ENCODE results near the gene MN1. TPM values are rescaled to one million over a fixed set of nuclear protein-coding genes. Genes with fewer than 3 reads are reported as not detected.

Gene MN1
- total and polyA plus RNA-seq, 7 experiments from 2014 or later: 0.16 to 3.8 (median 0.38) TPM; not detected in 2

DNA sequence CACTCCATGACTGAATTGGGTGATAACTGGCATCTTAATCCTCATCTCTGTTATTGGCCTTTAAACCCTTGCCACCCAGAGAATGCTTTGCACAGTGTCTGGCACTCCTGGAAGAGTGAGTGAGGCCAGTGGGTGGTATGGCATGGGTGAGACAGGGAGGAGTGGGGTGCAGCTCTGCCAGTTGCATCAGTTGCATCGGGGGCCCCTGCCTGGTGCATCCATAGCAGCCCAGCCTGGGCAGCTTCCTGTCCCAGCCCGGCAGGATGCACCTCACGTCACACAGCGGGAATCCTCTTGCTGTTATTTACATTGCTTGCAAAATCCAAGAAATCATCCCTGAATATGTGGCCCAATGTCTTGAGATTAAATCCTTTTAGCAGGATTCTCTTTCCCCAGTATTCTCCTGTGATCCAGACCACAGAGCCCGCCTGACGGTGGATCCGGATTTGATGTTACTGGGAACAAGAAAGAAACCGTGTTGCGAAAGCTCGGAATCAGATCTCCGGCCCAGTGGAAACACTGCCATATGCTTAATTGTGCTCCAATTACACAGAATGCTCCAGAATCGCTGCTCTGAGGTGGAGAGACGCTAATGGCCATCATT is 37.6 kb upstream of the MN1 start:
- no peak for DNase-seq
- Mint-ChIP-seq H3K4me3 (no peak overlapping the region), H3K9me3 (peaks cover 0 to 21% (median 8%) of the 10 kb centered on the region in 11 donors), H3K27me3 (no peaks in the 10 kb centered on the region), H3K27ac (no peak overlapping the region), H3K36me3 (peaks cover 4 to 49% (median 27%) of the 10 kb centered on the region in 5 donors), H3K4me1 (peaks cover 0 to 5% (median 0%) of the 10 kb centered on the region in 7 donors)
- Histone ChIP-seq H3K4me3 (ENCODE audit: low read length) (no peak overlapping the region), H3K9me3 (ENCODE audit: control insufficient read depth in 2 of 3, low read length in 3 of 3) (no peaks in the 10 kb centered on the region), H3K27me3 (ENCODE audit: control insufficient read depth in 2 of 2, insufficient read depth in 2 of 2, low read length in 2 of 2) (no peaks in the 10 kb centered on the region), H3K36me3 (ENCODE audit: control insufficient read depth in 2 of 3, insufficient read depth in 3 of 3, low read length in 3 of 3) (peaks cover 0 to 10% (median 0%) of the 10 kb centered on the region in 3 experiments), H3K27ac (ENCODE audit: low read depth, low read length) (no peak overlapping the region), H3K4me1 (ENCODE audit: control insufficient read depth in 2 of 2, insufficient read depth in 2 of 2, low read length in 2 of 2) (no peaks in the 10 kb centered on the region)
- CTCF ChIA-PET: interaction anchor here (0.5 kb wide), 1 partner anchor 39 kb away, joined by 3 read pairs; no protein-coding TSS in a partner anchor
- ATAC-seq: no peak
- intact Hi-C loops (cut with micrococcal nuclease): no loop called here
- POLR2A ChIA-PET: no interaction called here

- Mint-ChIP-seq H3K27ac (no peak overlapping the region), H3K27me3 (no peaks in the 10 kb centered on the region), H3K9me3 (peaks cover 0 to 21% (median 8%) of the 10 kb centered on the region in 11 donors), H3K4me3 (no peak overlapping the region), H3K4me1 (peaks cover 9 to 23% (median 17%) of the 10 kb centered on the region in 7 donors), H3K36me3 (peaks cover 0 to 30% (median 22%) of the 10 kb centered on the region in 5 donors)
- H3K4me1 ChIP-seq (ENCODE audit: control insufficient read depth in 2 of 2, insufficient read depth in 2 of 2, low read length in 2 of 2): no peaks in the 10 kb centered on the region
- intact Hi-C loops (cut with micrococcal nuclease): no loop called here
- ChIA-PET CTCF (no interaction called here), POLR2A (no interaction called here)
- no peak overlapping the region for H3K27ac ChIP-seq (ENCODE audit: low read depth, low read length)
- no peak for DNase-seq
- H3K36me3 ChIP-seq (ENCODE audit: control insufficient read depth in 2 of 3, insufficient read depth in 3 of 3, low read length in 3 of 3): no peaks in the 10 kb centered on the region
- H3K27me3 ChIP-seq (ENCODE audit: control insufficient read depth in 2 of 2, insufficient read depth in 2 of 2, low read length in 2 of 2): no peaks in the 10 kb centered on the region
- no peaks in the 10 kb centered on the region for H3K9me3 ChIP-seq (ENCODE audit: control insufficient read depth in 2 of 3, low read length in 3 of 3)
- no peak for ATAC-seq
- H3K4me3 ChIP-seq (ENCODE audit: low read length): no peak overlapping the region
Measured at GRCh38 chr22:27836181-27836580, 34.6 kb upstream of the MN1 start.

GRCh38 chr22:27835446-27835845 is 33.9 kb upstream of the MN1 start:
- CTCF ChIA-PET: no interaction called here

GRCh38 chr22:27834364-27835185 is 33.0 kb upstream of the MN1 start:
- Histone ChIP-seq H3K9me3 (ENCODE audit: control insufficient read depth in 2 of 3, low read length in 3 of 3) (no peaks in the 10 kb centered on the region), H3K4me1 (ENCODE audit: control insufficient read depth in 2 of 2, insufficient read depth in 2 of 2, low read length in 2 of 2) (no peaks in the 10 kb centered on the region), H3K36me3 (ENCODE audit: control insufficient read depth in 2 of 3, insufficient read depth in 3 of 3, low read length in 3 of 3) (no peaks in the 10 kb centered on the region), H3K4me3 (ENCODE audit: low read length) (no peak overlapping the region), H3K27ac (ENCODE audit: low read depth, low read length) (no peak overlapping the region), H3K27me3 (ENCODE audit: control insufficient read depth in 2 of 2, insufficient read depth in 2 of 2, low read length in 2 of 2) (no peaks in the 10 kb centered on the region)
- POLR2A ChIA-PET: no interaction called here
- Mint-ChIP-seq H3K4me3 (no peak overlapping the region), H3K36me3 (peaks cover 0 to 23% (median 20%) of the 10 kb centered on the region in 5 donors), H3K4me1 (peaks cover 9 to 24% (median 17%) of the 10 kb centered on the region in 7 donors), H3K27me3 (no peaks in the 10 kb centered on the region), H3K9me3 (peaks cover 0 to 21% (median 8%) of the 10 kb centered on the region in 11 donors), H3K27ac (no peak overlapping the region)
- ATAC-seq: no peak
- no peak for DNase-seq
- intact Hi-C loops (cut with micrococcal nuclease): no loop called here
- CTCF ChIA-PET: no interaction called here

More at GRCh38 chr22:27835446-27835845, 33.9 kb upstream of the MN1 start:
- H3K9me3 Mint-ChIP-seq: peaks cover 0 to 21% (median 8%) of the 10 kb centered on the region in 11 donors
- no peak overlapping the region for H3K4me3 Mint-ChIP-seq
- peaks cover 0 to 29% (median 22%) of the 10 kb centered on the region in 5 donors for H3K36me3 Mint-ChIP-seq
- intact Hi-C loops (cut with micrococcal nuclease): no loop called here
- POLR2A ChIA-PET: no interaction called here
- H3K27ac ChIP-seq (ENCODE audit: low read depth, low read length): no peak overlapping the region
- peaks cover 9 to 24% (median 17%) of the 10 kb centered on the region in 7 donors for H3K4me1 Mint-ChIP-seq
- DNase-seq (no peak), ATAC-seq (no peak)
- H3K27me3 ChIP-seq (ENCODE audit: control insufficient read depth in 2 of 2, insufficient read depth in 2 of 2, low read length in 2 of 2): no peaks in the 10 kb centered on the region
- no peak overlapping the region for H3K4me3 ChIP-seq (ENCODE audit: low read length)
- no peaks in the 10 kb centered on the region for H3K36me3 ChIP-seq (ENCODE audit: control insufficient read depth in 2 of 3, insufficient read depth in 3 of 3, low read length in 3 of 3)
- no peak overlapping the region for H3K27ac Mint-ChIP-seq
- no peaks in the 10 kb centered on the region for H3K27me3 Mint-ChIP-seq
- no peaks in the 10 kb centered on the region for H3K9me3 ChIP-seq (ENCODE audit: control insufficient read depth in 2 of 3, low read length in 3 of 3)
- H3K4me1 ChIP-seq (ENCODE audit: control insufficient read depth in 2 of 2, insufficient read depth in 2 of 2, low read length in 2 of 2): no peaks in the 10 kb centered on the region

DNA sequence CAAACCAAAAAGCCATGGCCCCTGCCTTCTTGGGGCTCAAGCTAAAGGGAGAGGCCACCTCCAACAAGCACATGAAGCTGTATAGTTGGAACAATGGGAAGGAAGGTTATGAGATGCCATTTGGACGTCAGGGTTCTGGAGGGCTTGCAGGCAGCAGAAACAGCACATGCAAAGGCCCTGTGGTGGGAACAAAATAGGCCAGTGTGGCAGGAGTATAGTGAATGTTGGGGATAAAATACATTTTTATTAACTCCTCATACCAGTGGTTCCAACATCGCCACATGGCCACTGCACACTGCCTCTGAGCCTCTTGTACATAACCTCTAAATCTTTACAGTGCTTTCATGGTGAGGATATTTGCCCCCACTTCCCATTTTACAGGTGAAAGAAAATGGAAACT is 32.2 kb upstream of the MN1 start:
- H3K4me3 Mint-ChIP-seq: no peak overlapping the region
- CTCF ChIA-PET: no interaction called here
- Histone ChIP-seq H3K27me3 (ENCODE audit: control insufficient read depth in 2 of 2, insufficient read depth in 2 of 2, low read length in 2 of 2) (no peaks in the 10 kb centered on the region), H3K27ac (ENCODE audit: low read depth, low read length) (no peak overlapping the region), H3K4me1 (ENCODE audit: control insufficient read depth in 2 of 2, insufficient read depth in 2 of 2, low read length in 2 of 2) (no peaks in the 10 kb centered on the region), H3K36me3 (ENCODE audit: control insufficient read depth in 2 of 3, insufficient read depth in 3 of 3, low read length in 3 of 3) (no peaks in the 10 kb centered on the region), H3K4me3 (ENCODE audit: low read length) (no peak overlapping the region), H3K9me3 (ENCODE audit: control insufficient read depth in 2 of 3, low read length in 3 of 3) (no peaks in the 10 kb centered on the region)
- H3K27me3 Mint-ChIP-seq: no peaks in the 10 kb centered on the region
- intact Hi-C loops (cut with micrococcal nuclease): no loop called here
- peaks cover 9 to 24% (median 17%) of the 10 kb centered on the region in 7 donors for H3K4me1 Mint-ChIP-seq
- peaks cover 0 to 19% (median 8%) of the 10 kb centered on the region in 11 donors for H3K9me3 Mint-ChIP-seq
- no peak for ATAC-seq
- H3K27ac Mint-ChIP-seq: no peak overlapping the region
- POLR2A ChIA-PET: no interaction called here
- peaks cover 0 to 20% (median 18%) of the 10 kb centered on the region in 5 donors for H3K36me3 Mint-ChIP-seq
- no peak for DNase-seq

DNA sequence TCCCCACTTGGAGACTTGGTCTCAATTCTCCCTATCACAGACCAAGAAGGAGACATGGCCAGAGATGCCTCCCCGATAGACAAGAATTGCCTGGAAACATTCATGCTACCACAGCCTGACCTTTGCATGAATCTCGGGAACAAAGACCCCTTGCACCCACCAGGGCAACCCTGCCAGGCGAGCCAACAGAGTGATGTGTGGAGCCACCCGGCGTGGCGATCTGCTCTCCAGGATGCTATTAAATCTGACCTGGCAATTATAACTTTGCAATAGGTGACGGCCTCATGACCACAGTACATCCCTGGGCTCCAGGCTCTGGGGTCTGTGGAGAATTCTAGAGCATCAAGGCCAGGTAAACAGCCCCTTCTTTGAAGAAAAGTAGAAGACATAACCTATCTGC is 31.1 kb upstream of the MN1 start:
- H3K9me3 ChIP-seq (ENCODE audit: control insufficient read depth in 2 of 3, low read length in 3 of 3): no peaks in the 10 kb centered on the region
- H3K4me3 Mint-ChIP-seq: peak overlapping the region in 2 of 10 donors; percentile 8 to 23
- H3K27ac ChIP-seq (ENCODE audit: low read depth, low read length): no peak overlapping the region
- no peak overlapping the region for H3K4me3 ChIP-seq (ENCODE audit: low read length)
- H3K36me3 Mint-ChIP-seq: peaks cover 0 to 16% (median 10%) of the 10 kb centered on the region in 5 donors
- no peaks in the 10 kb centered on the region for H3K4me1 ChIP-seq (ENCODE audit: control insufficient read depth in 2 of 2, insufficient read depth in 2 of 2, low read length in 2 of 2)
- H3K36me3 ChIP-seq (ENCODE audit: control insufficient read depth in 2 of 3, insufficient read depth in 3 of 3, low read length in 3 of 3): no peaks in the 10 kb centered on the region
- ChIA-PET CTCF (interaction anchor here (0.7 kb wide), 1 partner anchor 11 kb away, joined by 3 read pairs; no protein-coding TSS in a partner anchor), POLR2A (no interaction called here)
- DNase-seq (no peak), ATAC-seq (no peak)
- intact Hi-C loops (cut with micrococcal nuclease): no loop called here
- H3K9me3 Mint-ChIP-seq: peaks cover 0 to 7% (median 4%) of the 10 kb centered on the region in 11 donors
- H3K27ac Mint-ChIP-seq: peak overlapping the region in 3 of 9 donors; percentile 13 to 43 (median 15)
- peaks cover 9 to 24% (median 17%) of the 10 kb centered on the region in 7 donors for H3K4me1 Mint-ChIP-seq
- no peaks in the 10 kb centered on the region for H3K27me3 Mint-ChIP-seq
- H3K27me3 ChIP-seq (ENCODE audit: control insufficient read depth in 2 of 2, insufficient read depth in 2 of 2, low read length in 2 of 2): no peaks in the 10 kb centered on the region

Data from naive thymus-derived CD4-positive, alpha-beta T cell (primary cell).